ENCODE results near the gene ELF5. TPM values are rescaled to one million over a fixed set of nuclear protein-coding genes. Genes with fewer than 3 reads are reported as not detected.
A peak's percentile ranks its signal among the peaks of the same experiment; 100 is the strongest.

Gene ELF5
- total RNA-seq, 6 donors from 2014 or later = 1.2 to 29.3 (median 8.5) TPM

DNA sequence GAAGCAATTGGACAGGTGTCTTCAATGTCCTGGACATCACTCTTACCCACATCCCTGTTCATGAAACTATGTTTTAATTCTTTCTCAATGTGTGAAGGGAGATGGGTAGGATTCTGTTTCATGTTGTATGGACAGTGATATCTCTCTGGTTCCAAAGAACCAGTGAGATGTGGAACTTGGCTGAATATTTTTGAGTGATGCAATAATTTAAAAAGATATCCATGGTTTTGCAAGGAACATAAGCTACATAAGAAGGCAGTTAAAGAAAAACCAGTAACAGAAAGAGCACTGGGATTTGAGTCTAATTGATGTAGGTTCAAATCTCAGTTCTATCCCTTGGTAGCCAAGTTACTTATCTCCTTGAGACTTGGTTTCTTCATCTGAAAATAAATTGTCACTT lies 7.7 kb upstream of the ELF5 start:
- no peak for DNase-seq
- Histone ChIP-seq H3K27me3 (no peaks in the 10 kb centered on the region), H3K4me1 (peaks cover 0 to 5% (median 0%) of the 10 kb centered on the region in 4 donors), H3K9me3 (no peaks in the 10 kb centered on the region), H3K36me3 (no peaks in the 10 kb centered on the region), H3K4me3 (no peak overlapping the region), H3K27ac (no peak overlapping the region)
- TF ChIP-seq POLR2AphosphoS5 (IDR thresholded peaks at IDR 0.05) = no peak
- no peak for TF ChIP-seq POLR2A (IDR thresholded peaks at IDR 0.05)
- TF ChIP-seq, protein P1, sequence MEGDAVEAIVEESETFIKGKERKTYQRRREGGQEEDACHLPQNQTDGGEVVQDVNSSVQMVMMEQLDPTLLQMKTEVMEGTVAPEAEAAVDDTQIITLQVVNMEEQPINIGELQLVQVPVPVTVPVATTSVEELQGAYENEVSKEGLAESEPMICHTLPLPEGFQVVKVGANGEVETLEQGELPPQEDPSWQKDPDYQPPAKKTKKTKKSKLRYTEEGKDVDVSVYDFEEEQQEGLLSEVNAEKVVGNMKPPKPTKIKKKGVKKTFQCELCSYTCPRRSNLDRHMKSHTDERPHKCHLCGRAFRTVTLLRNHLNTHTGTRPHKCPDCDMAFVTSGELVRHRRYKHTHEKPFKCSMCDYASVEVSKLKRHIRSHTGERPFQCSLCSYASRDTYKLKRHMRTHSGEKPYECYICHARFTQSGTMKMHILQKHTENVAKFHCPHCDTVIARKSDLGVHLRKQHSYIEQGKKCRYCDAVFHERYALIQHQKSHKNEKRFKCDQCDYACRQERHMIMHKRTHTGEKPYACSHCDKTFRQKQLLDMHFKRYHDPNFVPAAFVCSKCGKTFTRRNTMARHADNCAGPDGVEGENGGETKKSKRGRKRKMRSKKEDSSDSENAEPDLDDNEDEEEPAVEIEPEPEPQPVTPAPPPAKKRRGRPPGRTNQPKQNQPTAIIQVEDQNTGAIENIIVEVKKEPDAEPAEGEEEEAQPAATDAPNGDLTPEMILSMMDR (IDR thresholded peaks at IDR 0.05) = no peak
- no peak for TF ChIP-seq EP300 (IDR thresholded peaks at IDR 0.05)
- no peak for ATAC-seq (ENCODE audit: low FRiP score in 2 of 2)

DNA sequence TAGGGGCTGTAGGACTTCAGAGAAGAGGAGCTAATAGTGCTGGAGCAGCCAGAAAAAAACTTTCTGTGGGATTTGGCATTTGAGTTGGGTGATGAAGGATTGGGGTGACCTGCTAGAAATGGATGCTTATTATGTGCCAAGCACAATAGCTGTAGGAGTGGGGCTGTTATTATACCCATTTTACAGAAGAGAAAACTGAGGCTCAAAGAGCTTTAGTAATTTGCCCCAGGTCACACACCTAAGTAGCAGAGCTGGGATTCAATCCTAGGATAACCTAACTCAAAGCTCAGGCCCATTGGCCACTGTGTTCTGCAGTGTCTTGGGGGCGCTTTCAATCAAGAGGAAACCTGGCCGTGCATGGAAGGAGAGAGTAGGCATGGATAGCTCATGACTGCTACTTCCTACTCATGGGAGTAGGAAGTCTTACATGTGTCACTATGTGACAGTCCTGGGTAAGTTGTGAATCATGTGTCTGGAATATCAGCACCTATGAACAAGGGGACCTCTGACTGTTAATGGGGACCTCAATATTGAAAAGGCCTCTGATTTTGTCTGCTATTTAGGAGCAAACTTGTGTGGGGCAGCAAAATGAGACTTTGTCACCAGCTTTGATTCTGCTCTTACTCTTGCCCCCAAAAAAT lies 6.1 kb upstream of the ELF5 start:
- no peak overlapping the region for H3K27ac ChIP-seq
- no peaks in the 10 kb centered on the region for H3K9me3 ChIP-seq
- WGBS, 2 donors = 79 to 86% methylated on average over 2 of the region's 2 CpGs
- no peaks in the 10 kb centered on the region for H3K36me3 ChIP-seq
- DNase-seq (no peak), ATAC-seq (ENCODE audit: low FRiP score in 2 of 2) (no peak)
- no peak for TF ChIP-seq POLR2AphosphoS5 (IDR thresholded peaks at IDR 0.05)
- H3K4me1 ChIP-seq = peaks cover 0 to 5% (median 0%) of the 10 kb centered on the region in 4 donors
- H3K27me3 ChIP-seq = no peaks in the 10 kb centered on the region
- no peak overlapping the region for H3K4me3 ChIP-seq

GRCh38 chr11:34516247-34517040 lies 2.9 kb upstream of the ELF5 start:
- TF ChIP-seq POLR2A (IDR thresholded peaks at IDR 0.05) (no peak), EP300 (IDR thresholded peaks at IDR 0.05) (no peak), POLR2AphosphoS5 (IDR thresholded peaks at IDR 0.05) (no peak)
- TF ChIP-seq, protein P1 (IDR thresholded peaks at IDR 0.05) = no peak
- Histone ChIP-seq H3K4me3 (no peak overlapping the region), H3K9me3 (no peaks in the 10 kb centered on the region), H3K4me1 (peaks cover 0 to 5% (median 0%) of the 10 kb centered on the region in 4 donors), H3K36me3 (no peaks in the 10 kb centered on the region), H3K27me3 (no peaks in the 10 kb centered on the region), H3K27ac (no peak overlapping the region)
- no peak for DNase-seq
- 86% methylated on average over 6 of the region's 6 CpGs for WGBS, 2 donors
- no peak for ATAC-seq (ENCODE audit: low FRiP score in 2 of 2)

- WGBS, 2 donors = 83 to 86% methylated on average over 7 of the region's 7 CpGs
- Histone ChIP-seq H3K9me3 (no peaks in the 10 kb centered on the region), H3K27me3 (no peaks in the 10 kb centered on the region), H3K36me3 (no peaks in the 10 kb centered on the region), H3K27ac (no peak overlapping the region), H3K4me1 (peaks cover 0 to 8% (median under 1%) of the 10 kb centered on the region in 4 donors), H3K4me3 (no peak overlapping the region)
- ATAC-seq (ENCODE audit: low FRiP score in 2 of 2) = no peak
- no peak for DNase-seq
- no peak for TF ChIP-seq EP300 (IDR thresholded peaks at IDR 0.05)
- TF ChIP-seq, protein P1 (IDR thresholded peaks at IDR 0.05) = peak in 2 of 6 experiments; percentile 10 to 18
Observed at GRCh38 chr11:34514597-34514996, 1.0 kb upstream of the ELF5 start.

DNA sequence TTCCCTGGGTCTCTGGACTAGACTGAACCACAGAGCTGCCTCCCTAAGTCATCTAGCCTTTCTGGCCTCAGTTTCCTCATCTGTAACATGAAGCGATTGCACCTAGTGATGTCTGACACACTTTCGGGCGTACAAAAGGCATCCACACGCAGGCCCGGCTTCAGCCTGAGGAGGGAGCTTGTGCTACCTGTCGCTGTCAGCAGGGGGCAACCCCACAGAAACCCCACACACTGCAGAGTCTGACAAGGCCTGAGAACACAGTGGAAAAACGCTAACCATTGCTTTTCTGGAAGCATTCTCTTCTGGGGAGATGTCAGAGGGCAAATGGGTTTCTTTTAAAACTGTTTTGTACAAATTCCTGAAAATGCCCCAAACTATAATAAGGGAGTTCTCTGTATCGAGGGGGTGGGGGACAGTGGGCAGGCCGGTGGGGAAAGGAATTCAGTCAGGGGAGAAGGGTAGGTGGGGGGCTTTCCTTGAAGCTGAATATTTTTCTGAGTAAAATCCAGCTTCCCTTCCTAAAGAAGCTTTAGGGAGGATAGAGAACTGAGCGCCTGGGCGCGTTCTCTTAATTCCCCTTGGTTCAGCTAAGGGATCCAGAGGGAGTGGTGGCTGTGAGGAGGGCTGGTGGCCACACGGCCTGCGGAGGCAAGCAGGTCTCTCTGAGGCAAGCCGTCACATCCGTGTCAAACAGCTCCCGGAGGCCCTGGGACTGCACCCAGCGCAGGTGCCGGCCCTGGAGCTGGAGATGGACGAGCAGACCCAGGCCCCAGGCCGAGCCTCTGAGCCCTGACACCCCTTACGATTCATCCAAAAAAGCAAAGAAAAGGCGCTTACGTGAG lies 533 bp downstream of the ELF5 start:
- TF ChIP-seq EP300 (IDR thresholded peaks at IDR 0.05) (no peak), POLR2AphosphoS5 (IDR thresholded peaks at IDR 0.05) (no peak)
- TF ChIP-seq, protein P1 (IDR thresholded peaks at IDR 0.05) = peak; percentile 54 to 81 (median 67)
- Histone ChIP-seq H3K4me3 (peak overlapping the region in 2 of 4 donors; percentile 4 to 15), H3K36me3 (no peaks in the 10 kb centered on the region), H3K9me3 (no peaks in the 10 kb centered on the region), H3K4me1 (peaks cover 0 to 23% (median 10%) of the 10 kb centered on the region in 4 donors), H3K27me3 (no peaks in the 10 kb centered on the region), H3K27ac (peak overlapping the region in 2 of 4 donors; percentile 76 to 78)
- ATAC-seq (ENCODE audit: low FRiP score in 2 of 2) = peak; percentile 80 to 92
- DNase-seq = peak; percentile 79 to 86
- 61 to 68% methylated on average over 16 to 24 of the region's 24 CpGs for WGBS, 2 donors
